ENCODE data around the gene FGD6.

FGD6 gene

GRCh38 chr12:95074766-95075165 is 142.5 kb downstream of the FGD6 start:
- no peak for DNase-seq

- DNase-seq: no peak
These were observed 143.4 kb downstream of the FGD6 start for GRCh38 chr12:95073698-95074520.

- peak; percentile 96 for DNase-seq
These were observed 144.2 kb downstream of the FGD6 start, which contains the start of gene NR2C1 for GRCh38 chr12:95072900-95073697. Gene NR2C1 (minus strand): TSS chr12:95073618. CDS start chr12:95067384, 6,234 bp downstream.

- no peak for DNase-seq
These were observed 146.9 kb downstream of the FGD6 start for GRCh38 chr12:95070378-95070777.

GRCh38 chr12:95066091-95066855 is 151.0 kb downstream of the FGD6 start:
- DNase-seq: no peak

- no peak for DNase-seq
These were observed 156.3 kb downstream of the FGD6 start for GRCh38 chr12:95060951-95061350.

GRCh38 chr12:95059984-95060383 is 157.3 kb downstream of the FGD6 start:
- DNase-seq: no peak

- DNase-seq: no peak
These were observed 159.8 kb downstream of the FGD6 start for GRCh38 chr12:95057424-95057823.

- no peak for DNase-seq
These were observed 162.2 kb downstream of the FGD6 start for GRCh38 chr12:95055057-95055456.

GRCh38 chr12:95054206-95054605 is 163.1 kb downstream of the FGD6 start:
- DNase-seq: no peak

- DNase-seq: no peak
These were observed 166.0 kb downstream of the FGD6 start for GRCh38 chr12:95051241-95051640.

GRCh38 chr12:95037906-95038305 is 179.4 kb downstream of the FGD6 start:
- no peak for DNase-seq

GRCh38 chr12:95034750-95035149 is 182.5 kb downstream of the FGD6 start:
- DNase-seq: no peak

Data from femur (tissue), 1 donor.